H1 (cell line): ENCODE data around the gene GRAMD1B. TPM values are rescaled to one million over a fixed set of nuclear protein-coding genes. Genes with fewer than 3 reads are reported as not detected.

Source experiments
- CEBPB ChIP-seq: IDR thresholded peaks from 2 replicates; pipeline ENCODE4 v1.6.1; 2012; ENCODE audit warnings: low read depth, low read length
- CHD7 ChIP-seq: fragments of 300-600 bp; sonication (generic); IDR thresholded peaks from 2 replicates; pipeline ENCODE4 v1.7.1; 2012; ENCODE audit warnings: low read length, moderate library complexity, mild to moderate bottlenecking, inconsistent platforms; ENCODE audit not compliant: insufficient replicate concordance
- polyA plus RNA-seq, 7 experiments: library from polyadenylated mRNA; depleted of rRNA in 3 of 7; stranded (reverse) in 5 of 7; unstranded in 2 of 7; fragments of >200 nt in 5 of 7; fragments of 200-250 nt in 2 of 7; gene quantifications; 1 replicate in 5 of 7; 2 replicates in 1 of 7; 4 replicates in 1 of 7; pipeline versions ENCODE4 v1.2.1 to v1.2.3, GENCODE V29; 2011 to 2013; ENCODE audit warnings: missing spikeins in 2 of 7, mixed read lengths in 2 of 7
- total RNA-seq: library from RNA; stranded (reverse); fragmentation: NEBNext Ultra II Directional; extraction: Animal tissue kit (Norgen Biotek cat#: 25700); gene quantifications from 2 replicates; pipeline ENCODE4 v1.2.1, GENCODE V29; 2021

Gene GRAMD1B
- total and polyA plus RNA-seq, 2 of the 8 experiments (the other 6 are each of a cell fraction or from before 2014, with no cell fraction given), result 10.1 to 21.2 TPM

- no peak for TF ChIP-seq CHD7
- no peak for TF ChIP-seq CEBPB
Measured at GRCh38 chr11:123590296-123590912, 160.3 kb downstream of the GRAMD1B start (continued).
